ENCODE data around the gene HOTAIR. TPM values are rescaled to one million over a fixed set of nuclear protein-coding genes. Genes with fewer than 3 reads are reported as not detected.

Gene HOTAIR
- total RNA-seq, 2 experiments from 2014 or later, result not detected

GRCh38 chr12:53977596-53978445, 3.1 kb upstream of the HOTAIR start:
- Mint-ChIP-seq H3K27me3 (peaks cover 96% of the 10 kb centered on the region), H3K4me1 (peaks cover 22% of the 10 kb centered on the region), H3K4me3 (no peak overlapping the region), H3K36me3 (peaks cover 6% of the 10 kb centered on the region), H3K27ac (no peak overlapping the region), H3K9me3 (peaks cover 8% of the 10 kb centered on the region)
- DNase-seq, result no peak

DNA sequence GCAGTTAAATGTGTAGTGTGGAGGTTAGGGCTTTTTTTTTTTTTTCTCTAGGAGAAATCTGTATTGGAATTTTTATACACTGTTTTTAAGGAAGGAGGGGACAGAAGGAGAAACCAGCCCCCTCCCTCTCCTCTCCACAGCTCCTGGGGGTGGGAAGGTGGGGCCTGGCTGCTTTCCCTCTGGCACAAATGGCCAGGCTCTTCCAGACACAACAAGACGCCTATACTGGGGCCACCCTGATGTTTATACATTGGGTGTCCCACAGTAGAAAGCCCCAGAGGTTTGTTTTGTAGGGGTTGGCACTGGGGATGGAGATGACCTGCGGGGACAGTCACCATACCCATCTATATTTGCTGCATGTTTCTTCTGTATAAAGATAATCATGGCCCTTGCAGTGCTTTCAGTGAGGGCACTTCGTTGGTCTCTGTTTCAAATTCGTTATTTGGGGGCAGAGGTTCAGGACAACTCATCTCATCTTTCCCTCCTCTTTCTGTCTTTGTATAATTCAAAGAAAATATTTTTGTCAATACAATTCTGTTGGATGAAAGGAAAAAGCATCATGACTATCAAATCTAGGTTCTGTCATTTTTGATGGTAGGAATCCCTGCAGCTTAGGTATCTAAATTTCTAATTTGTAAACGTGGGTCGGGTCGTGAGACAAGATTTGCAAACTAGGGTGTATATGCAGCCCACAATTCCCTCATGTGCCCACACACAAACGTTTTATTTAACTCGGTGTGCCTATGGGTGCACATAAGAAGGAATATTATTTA, 2.3 kb upstream of the HOTAIR start:
- no peak overlapping the region for H3K4me3 Mint-ChIP-seq
- H3K27ac Mint-ChIP-seq, result no peak overlapping the region
- H3K27me3 Mint-ChIP-seq, result peaks cover 96% of the 10 kb centered on the region
- peaks cover 22% of the 10 kb centered on the region for H3K4me1 Mint-ChIP-seq
- peaks cover 9% of the 10 kb centered on the region for H3K9me3 Mint-ChIP-seq
- DNase-seq, result no peak
- H3K36me3 Mint-ChIP-seq, result peaks cover 6% of the 10 kb centered on the region

DNA sequence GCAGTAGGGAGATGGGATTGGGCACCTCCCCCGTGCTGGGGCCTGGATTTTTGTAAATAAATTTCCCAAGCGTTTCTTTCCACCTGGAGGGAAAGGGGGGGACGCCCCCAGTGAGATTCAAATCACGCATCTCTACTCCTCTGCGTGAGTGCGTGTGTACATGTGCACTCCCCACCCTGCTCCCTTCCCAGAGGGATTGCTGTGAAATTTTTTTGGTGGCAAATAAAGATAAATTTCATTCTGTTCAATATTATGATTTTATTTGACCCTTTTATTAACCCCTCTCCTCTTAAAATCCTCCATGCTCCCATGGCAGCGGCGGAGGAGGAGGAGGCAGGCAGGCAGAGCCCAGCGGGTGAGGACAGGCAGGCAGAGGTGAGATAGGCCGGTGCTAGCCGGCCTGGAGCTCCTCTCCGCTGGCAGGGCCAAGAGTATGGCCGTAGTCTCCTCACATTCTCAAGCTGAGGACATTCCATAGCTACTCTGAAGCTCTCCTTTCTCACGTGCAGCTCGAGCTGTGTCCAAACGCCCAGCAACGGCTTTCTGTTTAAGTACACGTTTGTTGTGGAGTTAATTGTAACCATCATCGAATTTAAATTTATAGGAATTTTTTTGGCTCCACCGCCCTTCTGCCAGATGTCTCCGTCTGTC, 1.5 kb upstream of the HOTAIR start:
- Mint-ChIP-seq H3K9me3 (peaks cover 9% of the 10 kb centered on the region), H3K27ac (no peak overlapping the region), H3K4me3 (no peak overlapping the region), H3K27me3 (peaks cover 97% of the 10 kb centered on the region), H3K36me3 (peaks cover 6% of the 10 kb centered on the region), H3K4me1 (peaks cover 22% of the 10 kb centered on the region)
- DNase-seq, result no peak

DNA sequence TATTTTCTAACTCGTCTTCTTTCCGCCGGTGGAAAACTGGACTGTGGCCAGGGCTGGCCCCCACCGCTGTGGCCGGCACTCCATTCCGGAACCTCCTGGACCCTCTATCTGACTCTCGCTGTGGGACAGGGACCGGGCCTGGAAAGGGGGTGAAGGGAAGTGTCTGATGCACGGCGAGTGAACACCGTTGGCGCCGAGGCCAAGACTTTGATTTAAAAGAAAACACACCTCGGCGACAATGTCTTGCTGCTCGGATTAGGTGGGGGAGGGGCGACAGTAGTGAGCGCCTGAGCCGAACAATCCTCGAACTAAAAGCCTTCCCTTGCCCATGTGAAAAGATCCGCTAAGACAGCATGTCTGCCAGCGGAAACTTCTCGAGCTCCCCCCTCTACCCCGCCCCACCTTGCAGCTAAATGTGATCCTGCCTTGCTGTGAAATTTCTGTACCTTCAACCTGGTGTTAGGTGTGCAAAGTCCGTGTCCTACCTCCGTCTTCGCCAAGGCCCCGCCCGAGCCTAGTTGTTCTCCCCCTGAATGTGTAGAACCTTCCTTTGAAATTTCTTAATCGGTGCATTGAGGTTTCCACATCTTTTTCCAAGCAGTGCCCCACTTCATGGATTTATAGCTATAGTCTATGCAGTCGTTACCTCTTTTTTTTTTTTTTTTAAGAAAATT, 862 bp upstream of the HOTAIR start:
- H3K4me1 Mint-ChIP-seq, result peaks cover 22% of the 10 kb centered on the region
- H3K27ac Mint-ChIP-seq, result no peak overlapping the region
- H3K36me3 Mint-ChIP-seq, result peaks cover 6% of the 10 kb centered on the region

DNA sequence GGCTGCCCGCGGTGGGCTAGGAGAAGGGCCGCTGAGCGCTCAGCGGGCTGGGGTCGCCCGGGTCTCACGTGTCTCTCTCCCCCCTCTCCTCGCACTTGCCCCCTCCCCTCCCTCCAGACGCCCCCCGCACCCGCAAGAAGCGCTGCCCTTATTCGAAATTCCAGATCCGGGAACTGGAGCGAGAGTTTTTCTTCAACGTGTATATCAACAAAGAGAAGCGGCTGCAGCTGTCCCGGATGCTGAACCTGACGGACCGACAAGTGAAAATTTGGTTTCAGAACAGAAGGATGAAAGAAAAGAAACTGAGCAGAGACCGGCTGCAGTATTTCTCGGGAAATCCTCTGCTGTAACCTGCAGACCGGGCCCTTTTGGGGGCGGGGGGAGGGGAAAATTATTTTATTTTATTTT, 314 bp upstream of the HOTAIR start:
- peak overlapping the region; percentile 32 for H3K4me3 Mint-ChIP-seq
- peaks cover 9% of the 10 kb centered on the region for H3K9me3 Mint-ChIP-seq
- H3K27ac Mint-ChIP-seq, result no peak overlapping the region
- peaks cover 97% of the 10 kb centered on the region for H3K27me3 Mint-ChIP-seq
- H3K36me3 Mint-ChIP-seq, result peaks cover 6% of the 10 kb centered on the region
- no peak for DNase-seq
- H3K4me1 Mint-ChIP-seq, result peaks cover 19% of the 10 kb centered on the region

More for the DNA sequence above, 862 bp upstream of the HOTAIR start:
- DNase-seq, result no peak
- H3K9me3 Mint-ChIP-seq, result peaks cover 9% of the 10 kb centered on the region
- peak overlapping the region; percentile 34 for H3K4me3 Mint-ChIP-seq
- H3K27me3 Mint-ChIP-seq, result peaks cover 97% of the 10 kb centered on the region

- H3K4me1 Mint-ChIP-seq, result peaks cover 19% of the 10 kb centered on the region
These were observed 1.3 kb downstream of the HOTAIR start for GRCh38 chr12:53973236-53974042.

DNA sequence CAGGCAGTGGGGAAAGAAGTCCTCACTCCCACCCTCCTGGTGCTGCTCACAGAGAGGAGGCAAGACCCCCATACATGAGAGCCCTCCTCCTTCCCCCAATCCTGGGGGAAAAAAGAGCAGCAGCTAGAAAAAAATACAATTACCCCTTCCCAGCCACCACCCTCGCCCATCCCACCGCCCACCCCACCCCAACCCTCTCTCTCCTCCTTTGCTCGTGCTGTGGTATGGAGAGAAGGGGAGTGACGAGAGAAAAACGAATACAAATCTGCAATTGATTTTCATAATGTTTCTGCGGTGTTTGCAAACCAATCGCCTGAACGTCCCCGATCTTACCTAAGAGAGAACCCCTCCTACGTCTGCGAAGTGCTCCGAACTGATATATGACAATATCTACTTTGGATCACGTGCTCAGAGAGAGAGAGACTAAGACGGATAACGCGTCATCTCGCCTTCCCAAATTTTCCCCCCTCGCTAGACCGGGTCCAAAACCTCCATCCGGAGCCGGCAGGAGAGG, 2.0 kb downstream of the HOTAIR start, which contains the start of gene HOXC11:
TSS of gene HOXC11 (plus strand) at position 405 of the 514 bp plus-strand sequence. CDS start 116 bp downstream, outside the sequence.
- Mint-ChIP-seq H3K36me3 (peaks cover 6% of the 10 kb centered on the region), H3K27ac (peak within 1 kb of the TSS; percentile 57), H3K4me1 (peaks cover 15% of the 10 kb centered on the region), H3K4me3 (peak within 1 kb of the TSS; percentile 29), H3K9me3 (peaks cover 9% of the 10 kb centered on the region), H3K27me3 (peaks cover 97% of the 10 kb centered on the region)
- DNase-seq, result no peak

More at GRCh38 chr12:53973236-53974042, 1.3 kb downstream of the HOTAIR start:
- no peak overlapping the region for H3K27ac Mint-ChIP-seq
- H3K9me3 Mint-ChIP-seq, result peaks cover 9% of the 10 kb centered on the region
- peaks cover 97% of the 10 kb centered on the region for H3K27me3 Mint-ChIP-seq
- H3K4me3 Mint-ChIP-seq, result peak overlapping the region; percentile 29
- no peak for DNase-seq
- peaks cover 6% of the 10 kb centered on the region for H3K36me3 Mint-ChIP-seq

GRCh38 chr12:53972152-53972702, 2.5 kb downstream of the HOTAIR start:
- DNase-seq, result no peak
- Mint-ChIP-seq H3K4me3 (no peak overlapping the region), H3K4me1 (peaks cover 15% of the 10 kb centered on the region), H3K9me3 (peaks cover 9% of the 10 kb centered on the region), H3K27ac (no peak overlapping the region), H3K27me3 (peaks cover 97% of the 10 kb centered on the region), H3K36me3 (peaks cover 6% of the 10 kb centered on the region)

- Mint-ChIP-seq H3K9me3 (peaks cover 9% of the 10 kb centered on the region), H3K27me3 (peaks cover 97% of the 10 kb centered on the region), H3K27ac (no peak overlapping the region), H3K4me1 (peaks cover 16% of the 10 kb centered on the region), H3K4me3 (no peak overlapping the region), H3K36me3 (peaks cover 6% of the 10 kb centered on the region)
- DNase-seq, result no peak
These were observed 3.1 kb downstream of the HOTAIR start for GRCh38 chr12:53971686-53972085.

GRCh38 chr12:53971129-53971528, 3.6 kb downstream of the HOTAIR start:
- DNase-seq, result no peak
- no peak overlapping the region for H3K27ac Mint-ChIP-seq

GRCh38 chr12:53970451-53970850, 4.3 kb downstream of the HOTAIR start:
- H3K4me3 Mint-ChIP-seq, result no peak overlapping the region
- DNase-seq, result no peak
- no peak overlapping the region for H3K27ac Mint-ChIP-seq
- peaks cover 97% of the 10 kb centered on the region for H3K27me3 Mint-ChIP-seq
- peaks cover 21% of the 10 kb centered on the region for H3K4me1 Mint-ChIP-seq
- H3K9me3 Mint-ChIP-seq, result peaks cover 6% of the 10 kb centered on the region
- peaks cover 8% of the 10 kb centered on the region for H3K36me3 Mint-ChIP-seq

More at GRCh38 chr12:53971129-53971528, 3.6 kb downstream of the HOTAIR start:
- H3K27me3 Mint-ChIP-seq, result peaks cover 97% of the 10 kb centered on the region
- no peak overlapping the region for H3K4me3 Mint-ChIP-seq
- H3K4me1 Mint-ChIP-seq, result peaks cover 22% of the 10 kb centered on the region
- peaks cover 6% of the 10 kb centered on the region for H3K36me3 Mint-ChIP-seq
- peaks cover 9% of the 10 kb centered on the region for H3K9me3 Mint-ChIP-seq

GRCh38 chr12:53969588-53970259, 5.0 kb downstream of the HOTAIR start:
- Mint-ChIP-seq H3K27ac (no peak overlapping the region), H3K27me3 (peaks cover 97% of the 10 kb centered on the region), H3K4me3 (no peak overlapping the region), H3K4me1 (peaks cover 24% of the 10 kb centered on the region), H3K36me3 (peaks cover 10% of the 10 kb centered on the region), H3K9me3 (peaks cover 6% of the 10 kb centered on the region)
- DNase-seq, result no peak

Data from activated naive CD8-positive, alpha-beta T cell treated with anti-CD3 and anti-CD28 coated beads for 36 hours (primary cell).